GM10266 (cell line): ENCODE measurements around the gene MAML3.

Experiments
- DNase-seq: peaks from one replicate; pipeline ENCODE4 v3.0.0; 2012; ENCODE audit errors: extremely low spot score
- CTCF ChIP-seq: IDR thresholded peaks from 2 replicates; pipeline ENCODE4 v1.5.1; 2012; ENCODE audit warnings: mild to moderate bottlenecking, low read depth; ENCODE audit not compliant: control insufficient read depth, insufficient read depth; ENCODE audit errors: missing control alignments

MAML3 gene

GRCh38 chr4:139802931-139803330 lies 351.1 kb downstream of the MAML3 start:
- no peak for DNase-seq
- TF ChIP-seq CTCF = no peak

GRCh38 chr4:139802488-139802887 lies 351.5 kb downstream of the MAML3 start:
- no peak for TF ChIP-seq CTCF

GRCh38 chr4:139801895-139802294 lies 352.1 kb downstream of the MAML3 start:
- no peak for TF ChIP-seq CTCF
- no peak for DNase-seq

More at GRCh38 chr4:139802488-139802887, 351.5 kb downstream of the MAML3 start:
- no peak for DNase-seq

- no peak for TF ChIP-seq CTCF
- no peak for DNase-seq
Measured at GRCh38 chr4:139800082-139800481, 353.9 kb downstream of the MAML3 start.

- TF ChIP-seq CTCF = no peak
- no peak for DNase-seq
Measured at GRCh38 chr4:139799615-139800014, 354.4 kb downstream of the MAML3 start.

GRCh38 chr4:139798456-139798855 lies 355.5 kb downstream of the MAML3 start:
- TF ChIP-seq CTCF = no peak
- no peak for DNase-seq

GRCh38 chr4:139797287-139797686 lies 356.7 kb downstream of the MAML3 start:
- DNase-seq = no peak
- no peak for TF ChIP-seq CTCF
